ENCODE results near the gene SNX20.

GRCh38 chr16:50680556-50680893, 587 bp downstream of the SNX20 start:
- TF ChIP-seq CREB1 (CRISPR knock-in tag; IDR thresholded peaks at IDR 0.05; ENCODE audit: low read depth) (no peak), CTCF (conservative IDR thresholded peaks at IDR 0.05; ENCODE audit: low read depth in 2 of 2) (no peak), EZH2phosphoT487 (IDR thresholded peaks at IDR 0.05; ENCODE audit: unreplicated experiment) (no peak), NANOG (IDR thresholded peaks at IDR 0.05; ENCODE audit: borderline replicate concordance) (no peak), POLR2AphosphoS5 (IDR thresholded peaks at IDR 0.05; ENCODE audit: low read depth) (no peak)

All from GM23338 (cell line).